ENCODE data around the gene SIM2. TPM values are rescaled to one million over a fixed set of nuclear protein-coding genes. Genes with fewer than 3 reads are reported as not detected.

The SIM2 gene
- polyA plus RNA-seq, 1 experiment, result not detected

- Histone ChIP-seq H3K4me3 (ENCODE audit: low read depth, low read length) (no peak overlapping the region), H3K36me3 (ENCODE audit: control insufficient read depth, insufficient read depth, low read length) (no peaks in the 10 kb centered on the region), H3K27me3 (ENCODE audit: control insufficient read depth, insufficient read depth, low read length) (no peaks in the 10 kb centered on the region)
- no peak for DNase-seq (ENCODE audit: low read depth)
- CTCF ChIA-PET, result no interaction called here
- POLR2A ChIA-PET, result no interaction called here
- TF ChIP-seq CTCF (IDR thresholded peaks at IDR 0.05; ENCODE audit: insufficient read depth, low read depth, low read length), result no peak
Measured at GRCh38 chr21:36792505-36792967, 93.6 kb downstream of the SIM2 start.

- TF ChIP-seq CTCF (IDR thresholded peaks at IDR 0.05; ENCODE audit: insufficient read depth, low read depth, low read length), result no peak
- no peak overlapping the region for H3K4me3 ChIP-seq (ENCODE audit: low read depth, low read length)
- no peaks in the 10 kb centered on the region for H3K36me3 ChIP-seq (ENCODE audit: control insufficient read depth, insufficient read depth, low read length)
- no peaks in the 10 kb centered on the region for H3K27me3 ChIP-seq (ENCODE audit: control insufficient read depth, insufficient read depth, low read length)
- no peak for DNase-seq (ENCODE audit: low read depth)
- POLR2A ChIA-PET, result no interaction called here
- CTCF ChIA-PET, result interaction anchor here (0.6 kb wide), 1 partner anchor 37 kb away, joined by 3 read pairs; no protein-coding TSS in a partner anchor
Measured at GRCh38 chr21:36796070-36796469, 97.2 kb downstream of the SIM2 start.

GRCh38 chr21:36798491-36798890 is 99.6 kb downstream of the SIM2 start:
- DNase-seq (ENCODE audit: low read depth), result no peak
- POLR2A ChIA-PET, result no interaction called here
- CTCF ChIA-PET, result no interaction called here
- no peak overlapping the region for H3K4me3 ChIP-seq (ENCODE audit: low read depth, low read length)
- no peaks in the 10 kb centered on the region for H3K36me3 ChIP-seq (ENCODE audit: control insufficient read depth, insufficient read depth, low read length)
- no peaks in the 10 kb centered on the region for H3K27me3 ChIP-seq (ENCODE audit: control insufficient read depth, insufficient read depth, low read length)
- TF ChIP-seq CTCF (IDR thresholded peaks at IDR 0.05; ENCODE audit: insufficient read depth, low read depth, low read length), result no peak

Other genes starting within 250 kb of the SIM2 start
- not detected in 2 replicates for gene CLDN14, start 219.0 kb upstream of the SIM2 start, polyA plus RNA-seq (2011; rRNA removed)